Measurements from ENCODE around the gene SLC16A2.

Gene SLC16A2

GRCh38 chrX:74395556-74395955 lies 25.7 kb upstream of the SLC16A2 start:
- no peaks in the 10 kb centered on the region for H3K4me1 ChIP-seq (ENCODE audit: low read length)
- no peaks in the 10 kb centered on the region for H3K36me3 ChIP-seq (replicated peaks; ENCODE audit: insufficient read depth, low read length)
- H3K9me2 ChIP-seq (replicated peaks; ENCODE audit: insufficient read depth, low read length), result no peaks in the 10 kb centered on the region
- H3F3A ChIP-seq (ENCODE audit: insufficient read depth, low read length), result no peaks in the 10 kb centered on the region
- H3K9me3 ChIP-seq (replicated peaks; ENCODE audit: insufficient read depth, low read length), result no peaks in the 10 kb centered on the region
- no peak overlapping the region for H3K4me3 ChIP-seq (ENCODE audit: low read length)
- no peaks in the 10 kb centered on the region for H3K27me3 ChIP-seq (replicated peaks; ENCODE audit: insufficient read depth, low read length)
- H2AFZ ChIP-seq (ENCODE audit: low read length), result no peak overlapping the region
- H4K20me1 ChIP-seq (ENCODE audit: insufficient read depth, low read length), result no peaks in the 10 kb centered on the region
- H3K79me2 ChIP-seq (ENCODE audit: low read length), result no peaks in the 10 kb centered on the region
- H3K27ac ChIP-seq (ENCODE audit: low read length), result no peak overlapping the region
- no peak overlapping the region for H3K4me2 ChIP-seq (ENCODE audit: low read depth, low read length)
- no peak for DNase-seq
- TF ChIP-seq EZH2phosphoT487 (IDR thresholded peaks at IDR 0.05; ENCODE audit: low read length), result no peak
- TF ChIP-seq EZH2 (optimal IDR thresholded peaks at IDR 0.05; ENCODE audit: low read depth, low read length), result no peak
- TF ChIP-seq, protein P1, sequence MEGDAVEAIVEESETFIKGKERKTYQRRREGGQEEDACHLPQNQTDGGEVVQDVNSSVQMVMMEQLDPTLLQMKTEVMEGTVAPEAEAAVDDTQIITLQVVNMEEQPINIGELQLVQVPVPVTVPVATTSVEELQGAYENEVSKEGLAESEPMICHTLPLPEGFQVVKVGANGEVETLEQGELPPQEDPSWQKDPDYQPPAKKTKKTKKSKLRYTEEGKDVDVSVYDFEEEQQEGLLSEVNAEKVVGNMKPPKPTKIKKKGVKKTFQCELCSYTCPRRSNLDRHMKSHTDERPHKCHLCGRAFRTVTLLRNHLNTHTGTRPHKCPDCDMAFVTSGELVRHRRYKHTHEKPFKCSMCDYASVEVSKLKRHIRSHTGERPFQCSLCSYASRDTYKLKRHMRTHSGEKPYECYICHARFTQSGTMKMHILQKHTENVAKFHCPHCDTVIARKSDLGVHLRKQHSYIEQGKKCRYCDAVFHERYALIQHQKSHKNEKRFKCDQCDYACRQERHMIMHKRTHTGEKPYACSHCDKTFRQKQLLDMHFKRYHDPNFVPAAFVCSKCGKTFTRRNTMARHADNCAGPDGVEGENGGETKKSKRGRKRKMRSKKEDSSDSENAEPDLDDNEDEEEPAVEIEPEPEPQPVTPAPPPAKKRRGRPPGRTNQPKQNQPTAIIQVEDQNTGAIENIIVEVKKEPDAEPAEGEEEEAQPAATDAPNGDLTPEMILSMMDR (IDR thresholded peaks at IDR 0.05; ENCODE audit: low read length), result no peak
- H3K9ac ChIP-seq (ENCODE audit: low read length), result no peak overlapping the region

DNA sequence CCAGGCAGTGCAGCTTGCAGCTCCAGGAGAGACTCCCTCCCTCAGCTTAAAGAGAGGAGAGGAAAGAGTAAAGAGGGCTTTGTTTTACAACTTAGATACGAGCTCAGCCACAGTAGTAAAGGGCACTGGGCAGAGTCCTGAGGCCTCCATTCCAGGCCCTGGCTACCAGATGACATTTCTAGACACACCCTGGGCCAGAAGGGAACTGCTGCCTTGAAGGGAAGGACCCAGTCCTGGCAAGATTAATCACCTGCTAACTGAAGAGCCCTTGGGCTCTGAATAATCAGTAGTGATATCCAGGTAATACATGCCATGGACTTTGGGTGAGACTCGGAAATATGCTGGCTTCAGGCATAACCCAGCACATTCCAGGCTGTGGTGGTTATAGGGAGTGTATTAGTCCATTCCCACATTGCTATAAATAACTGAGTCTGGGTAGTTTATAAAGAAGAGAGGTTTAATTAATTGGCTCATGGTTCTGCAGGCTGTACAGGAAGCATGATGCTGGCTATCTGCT lies 15.3 kb upstream of the SLC16A2 start:
- H3K4me1 ChIP-seq (ENCODE audit: low read length), result no peaks in the 10 kb centered on the region

DNA sequence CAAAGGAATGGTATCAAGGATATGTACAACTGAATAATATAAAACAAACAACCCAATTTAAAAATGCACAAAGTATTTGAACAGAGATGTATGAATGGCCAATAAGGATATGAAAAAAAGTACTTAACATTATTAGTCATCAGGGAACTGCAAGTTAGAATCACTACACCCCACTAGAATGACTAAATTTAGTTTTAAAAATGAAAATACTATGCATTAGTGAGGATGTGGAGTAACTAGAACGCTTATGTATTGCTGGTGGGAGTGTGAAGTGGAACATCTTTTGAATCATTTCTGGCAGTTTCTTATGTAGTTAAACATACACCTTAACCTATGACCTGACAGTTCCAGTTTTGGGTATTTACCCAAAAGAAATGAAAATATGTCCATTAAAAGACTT lies 13.0 kb upstream of the SLC16A2 start:
- Histone ChIP-seq H2AFZ (ENCODE audit: low read length) (no peak overlapping the region), H3K9me3 (replicated peaks; ENCODE audit: insufficient read depth, low read length) (no peaks in the 10 kb centered on the region), H3K4me1 (ENCODE audit: low read length) (no peaks in the 10 kb centered on the region), H4K20me1 (ENCODE audit: insufficient read depth, low read length) (no peaks in the 10 kb centered on the region), H3K27ac (ENCODE audit: low read length) (no peak overlapping the region), H3F3A (ENCODE audit: insufficient read depth, low read length) (no peaks in the 10 kb centered on the region), H3K36me3 (replicated peaks; ENCODE audit: insufficient read depth, low read length) (no peaks in the 10 kb centered on the region), H3K9me2 (replicated peaks; ENCODE audit: insufficient read depth, low read length) (no peaks in the 10 kb centered on the region), H3K4me3 (ENCODE audit: low read length) (no peak overlapping the region), H3K9ac (ENCODE audit: low read length) (no peak overlapping the region), H3K4me2 (ENCODE audit: low read depth, low read length) (no peak overlapping the region), H3K27me3 (replicated peaks; ENCODE audit: insufficient read depth, low read length) (no peaks in the 10 kb centered on the region), H3K79me2 (ENCODE audit: low read length) (no peaks in the 10 kb centered on the region)
- no peak for DNase-seq
- TF ChIP-seq, protein P1 (IDR thresholded peaks at IDR 0.05; ENCODE audit: low read length), result no peak
- TF ChIP-seq EZH2 (optimal IDR thresholded peaks at IDR 0.05; ENCODE audit: low read depth, low read length) (no peak), EZH2phosphoT487 (IDR thresholded peaks at IDR 0.05; ENCODE audit: low read length) (no peak)

More for the DNA sequence above, 15.3 kb upstream of the SLC16A2 start:
- Histone ChIP-seq H3K27ac (ENCODE audit: low read length) (no peak overlapping the region), H3K9me3 (replicated peaks; ENCODE audit: insufficient read depth, low read length) (no peaks in the 10 kb centered on the region), H3K4me3 (ENCODE audit: low read length) (no peak overlapping the region), H3F3A (ENCODE audit: insufficient read depth, low read length) (no peaks in the 10 kb centered on the region), H3K36me3 (replicated peaks; ENCODE audit: insufficient read depth, low read length) (no peaks in the 10 kb centered on the region), H3K9ac (ENCODE audit: low read length) (no peak overlapping the region), H3K79me2 (ENCODE audit: low read length) (no peaks in the 10 kb centered on the region), H4K20me1 (ENCODE audit: insufficient read depth, low read length) (no peaks in the 10 kb centered on the region), H3K27me3 (replicated peaks; ENCODE audit: insufficient read depth, low read length) (no peaks in the 10 kb centered on the region), H3K9me2 (replicated peaks; ENCODE audit: insufficient read depth, low read length) (no peaks in the 10 kb centered on the region), H2AFZ (ENCODE audit: low read length) (no peak overlapping the region), H3K4me2 (ENCODE audit: low read depth, low read length) (no peak overlapping the region)
- TF ChIP-seq, protein P1 (IDR thresholded peaks at IDR 0.05; ENCODE audit: low read length), result no peak
- TF ChIP-seq EZH2phosphoT487 (IDR thresholded peaks at IDR 0.05; ENCODE audit: low read length) (no peak), EZH2 (optimal IDR thresholded peaks at IDR 0.05; ENCODE audit: low read depth, low read length) (no peak)
- no peak for DNase-seq

Measured in MM.1S (cell line).